ENCODE results near the gene ENPP1. TPM values are rescaled to one million over a fixed set of nuclear protein-coding genes. Genes with fewer than 3 reads are reported as not detected.

The ENPP1 gene
- total RNA-seq = under 0.01 and 0.72 TPM in 2 replicates

GRCh38 chr6:131807644-131808459 lies at the start of gene ENPP1:
ENPP1 (plus strand) TSS chr6:131808020; CDS start chr6:131808036, 16 bp downstream.

Other genes starting within 250 kb of the ENPP1 start
- gene ARG1, start 234.8 kb upstream of the ENPP1 start, total RNA-seq = not detected in 2 replicates
- gene MED23, start 179.8 kb upstream of the ENPP1 start, total RNA-seq = 21.5 and 22.4 TPM in 2 replicates
- under 0.01 and 0.21 TPM in 2 replicates for gene ENPP3, start 170.7 kb upstream of the ENPP1 start, total RNA-seq
- gene OR2A4, start 106.6 kb upstream of the ENPP1 start, total RNA-seq = not detected in 2 replicates
- not detected in 2 replicates for gene CTAGE9, start 97.0 kb upstream of the ENPP1 start, total RNA-seq
- 2.1 and 12.5 TPM in 2 replicates for gene CCN2, start 143.4 kb downstream of the ENPP1 start, total RNA-seq